ENCODE measurements around the gene BACH2. TPM values are rescaled to one million over a fixed set of nuclear protein-coding genes. Genes with fewer than 3 reads are reported as not detected.
A peak's percentile ranks its signal among the peaks of the same experiment; 100 is the strongest.

BACH2 gene
- total RNA-seq, 1 donor from 2014 or later = 7.8 TPM

DNA sequence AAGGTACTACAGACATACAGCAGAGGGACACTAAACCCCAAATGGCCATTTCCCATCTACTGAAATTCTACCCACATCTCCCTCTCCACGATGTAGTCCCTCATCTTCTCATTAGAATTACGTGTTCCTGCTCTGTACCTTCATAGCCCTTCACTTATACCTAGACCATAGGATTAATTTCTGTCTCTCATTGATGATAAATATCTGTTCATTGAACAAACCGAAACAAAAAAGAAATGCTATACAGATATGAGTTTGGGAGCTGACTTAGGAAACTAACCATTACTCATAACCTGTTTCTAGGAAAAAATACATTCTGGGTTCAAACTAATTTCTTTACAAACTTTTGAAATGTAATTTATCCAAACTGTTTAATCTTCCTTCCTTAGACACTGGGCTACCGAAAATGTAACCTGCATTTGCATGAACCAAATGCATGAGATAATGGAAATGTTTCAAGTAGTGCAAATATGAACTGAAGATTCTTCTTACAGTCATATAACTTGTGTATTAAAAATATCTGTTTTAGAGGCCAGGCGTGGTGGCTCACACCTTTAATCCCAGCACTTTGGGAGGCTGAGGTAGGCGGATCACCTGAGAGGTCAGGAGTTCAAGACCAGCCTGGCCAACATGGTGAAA, 317.0 kb downstream of the BACH2 start:
- H3K36me3 Mint-ChIP-seq (ENCODE audit: low read depth) = no peaks in the 10 kb centered on the region
- no peak for DNase-seq (ENCODE audit: low spot score)
- no peaks in the 10 kb centered on the region for H3K9me3 Mint-ChIP-seq (ENCODE audit: low read depth)
- no peak for TF ChIP-seq CTCF (IDR thresholded peaks at IDR 0.05)
- H3K4me3 Mint-ChIP-seq (ENCODE audit: unreplicated experiment) = no peak overlapping the region
- no peak overlapping the region for H3K27ac Mint-ChIP-seq (ENCODE audit: unreplicated experiment)
- no peaks in the 10 kb centered on the region for H3K27me3 Mint-ChIP-seq (ENCODE audit: low read depth)
- peaks cover 21% of the 10 kb centered on the region for H3K4me1 Mint-ChIP-seq (ENCODE audit: low read depth)

GRCh38 chr6:89978749-89979145, 317.9 kb downstream of the BACH2 start:
- Mint-ChIP-seq H3K27me3 (ENCODE audit: low read depth) (no peaks in the 10 kb centered on the region), H3K27ac (ENCODE audit: unreplicated experiment) (no peak overlapping the region), H3K9me3 (ENCODE audit: low read depth) (no peaks in the 10 kb centered on the region), H3K4me3 (ENCODE audit: unreplicated experiment) (no peak overlapping the region), H3K4me1 (ENCODE audit: low read depth) (peaks cover 20% of the 10 kb centered on the region), H3K36me3 (ENCODE audit: low read depth) (no peaks in the 10 kb centered on the region)
- DNase-seq (ENCODE audit: low spot score) = no peak
- no peak for TF ChIP-seq CTCF (IDR thresholded peaks at IDR 0.05)

GRCh38 chr6:89977808-89978748, 318.6 kb downstream of the BACH2 start:
- Mint-ChIP-seq H3K9me3 (ENCODE audit: low read depth) (no peaks in the 10 kb centered on the region), H3K4me3 (ENCODE audit: unreplicated experiment) (no peak overlapping the region), H3K27ac (ENCODE audit: unreplicated experiment) (no peak overlapping the region), H3K4me1 (ENCODE audit: low read depth) (peaks cover 20% of the 10 kb centered on the region), H3K36me3 (ENCODE audit: low read depth) (no peaks in the 10 kb centered on the region), H3K27me3 (ENCODE audit: low read depth) (no peaks in the 10 kb centered on the region)
- DNase-seq (ENCODE audit: low spot score) = no peak
- no peak for TF ChIP-seq CTCF (IDR thresholded peaks at IDR 0.05)

DNA sequence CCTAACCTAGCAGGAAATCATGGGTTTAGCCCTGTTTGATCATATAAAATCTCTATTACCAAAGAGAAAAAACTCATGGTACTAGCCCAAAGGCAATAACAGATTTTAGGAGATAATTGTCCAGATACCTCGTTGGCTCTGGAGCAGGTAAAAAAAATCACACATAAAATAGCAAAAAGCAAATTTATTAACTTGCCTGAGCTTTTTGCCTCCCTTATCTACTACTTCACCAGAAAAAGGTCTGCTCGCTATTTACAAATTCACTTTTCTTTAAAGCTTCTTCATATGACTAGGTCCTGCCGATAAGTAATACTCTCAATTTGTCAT, 320.0 kb downstream of the BACH2 start:
- DNase-seq (ENCODE audit: low spot score) = no peak
- no peak overlapping the region for H3K27ac Mint-ChIP-seq (ENCODE audit: unreplicated experiment)
- no peak overlapping the region for H3K4me3 Mint-ChIP-seq (ENCODE audit: unreplicated experiment)
- H3K27me3 Mint-ChIP-seq (ENCODE audit: low read depth) = no peaks in the 10 kb centered on the region
- no peaks in the 10 kb centered on the region for H3K9me3 Mint-ChIP-seq (ENCODE audit: low read depth)
- no peaks in the 10 kb centered on the region for H3K36me3 Mint-ChIP-seq (ENCODE audit: low read depth)
- no peak for TF ChIP-seq CTCF (IDR thresholded peaks at IDR 0.05)
- H3K4me1 Mint-ChIP-seq (ENCODE audit: low read depth) = peaks cover 22% of the 10 kb centered on the region

- H3K27me3 Mint-ChIP-seq (ENCODE audit: low read depth) = no peaks in the 10 kb centered on the region
- H3K4me3 Mint-ChIP-seq (ENCODE audit: unreplicated experiment) = peak overlapping the region; percentile 43
- TF ChIP-seq CTCF (IDR thresholded peaks at IDR 0.05) = no peak
- no peaks in the 10 kb centered on the region for H3K9me3 Mint-ChIP-seq (ENCODE audit: low read depth)
- H3K27ac Mint-ChIP-seq (ENCODE audit: unreplicated experiment) = no peak overlapping the region
- no peaks in the 10 kb centered on the region for H3K36me3 Mint-ChIP-seq (ENCODE audit: low read depth)
- DNase-seq (ENCODE audit: low spot score) = no peak
- H3K4me1 Mint-ChIP-seq (ENCODE audit: low read depth) = peaks cover 23% of the 10 kb centered on the region
Measured at GRCh38 chr6:89975991-89976693, 320.5 kb downstream of the BACH2 start.

All from chondrocyte (in vitro differentiated cells).